PC-9 (cell line): ENCODE results near the gene IGLL5. TPM values are rescaled to one million over a fixed set of nuclear protein-coding genes. Genes with fewer than 3 reads are reported as not detected.

Experiments
- Bru-seq: library from RNA; stranded (reverse); fragments of 400-500 nt; gene quantifications from one replicate; lab custom pipeline; 2021; lab: Mats Ljungman, UMichigan
- BruChase-seq, 2 experiments: library from RNA; stranded (reverse); fragments of 400-500 nt; gene quantifications; one replicate each; lab custom pipeline; 2021; lab: Mats Ljungman, UMichigan
- BruUV-seq: library from RNA; stranded (reverse); fragments of 400-500 nt; replicated peaks from 2 replicates; lab custom pipeline; 2021; lab: Mats Ljungman, UMichigan
- CTCF ChIA-PET: fragments of 300-600 bp; sonication (Branson Sonifier 250); formaldehyde crosslinking; loops from one replicate; lab custom pipeline; 2022; ENCODE audit warnings: antibody characterized with exemption; lab: Charles Lee
- POLR2A ChIA-PET: fragments of 300-600 bp; sonication (Branson Sonifier 250); formaldehyde crosslinking; loops from one replicate; lab custom pipeline; 2022; ENCODE audit warnings: antibody characterized with exemption; ENCODE audit not compliant: unreplicated experiment; lab: Charles Lee
- DNase-seq, 2 experiments: peaks; one replicate each; pipeline versions ENCODE4 v3.0.0 to v3.0.0-alpha.2; 2015 to 2022; ENCODE audit warnings: mixed read lengths in 1 of 2
- H2AFZ ChIP-seq: fragments of 200-600 bp; sonication (generic); 2 replicates; pipeline ENCODE4 v1.8.1; 2017; ENCODE audit warnings: antibody characterized with exemption
- H3F3A ChIP-seq: fragments of 200-600 bp; sonication (generic); 2 replicates; pipeline ENCODE4 v1.8.1; 2017; ENCODE audit warnings: antibody characterized with exemption, mild to moderate bottlenecking, low read depth; ENCODE audit not compliant: insufficient read depth
- H3K27ac ChIP-seq: fragments of 200-600 bp; sonication (generic); 2 replicates; pipeline ENCODE4 v1.6.1; 2016; ENCODE audit warnings: mixed run types
- H3K27me3 ChIP-seq: fragments of 200-600 bp; sonication (generic); 2 replicates; pipeline ENCODE4 v1.6.1; 2016; ENCODE audit warnings: low read depth, mixed run types; ENCODE audit not compliant: insufficient read depth
- H3K36me3 ChIP-seq: fragments of 200-600 bp; sonication (generic); 2 replicates; pipeline ENCODE4 v1.6.1; 2016; ENCODE audit warnings: low read depth, mixed run types
- H3K4me1 ChIP-seq: fragments of 200-600 bp; sonication (generic); replicated peaks from 2 replicates; pipeline ENCODE4 v1.6.1; 2016; ENCODE audit warnings: mixed run types; ENCODE audit not compliant: insufficient read depth
- H3K4me2 ChIP-seq: fragments of 200-600 bp; sonication (generic); 2 replicates; pipeline ENCODE4 v1.6.1; 2017; ENCODE audit warnings: mixed run types
- H3K4me3 ChIP-seq: fragments of 200-600 bp; sonication (generic); 2 replicates; pipeline ENCODE4 v1.6.1; 2016; ENCODE audit warnings: mixed run types
- H3K79me2 ChIP-seq: fragments of 200-600 bp; sonication (generic); 2 replicates; pipeline ENCODE4 v1.6.1; 2017; ENCODE audit warnings: low read depth, mixed run types
- H3K9me2 ChIP-seq: fragments of 200-600 bp; sonication (generic); 2 replicates; pipeline ENCODE4 v1.8.1; 2017; ENCODE audit warnings: mild to moderate bottlenecking; ENCODE audit not compliant: insufficient read depth
- H3K9me3 ChIP-seq: fragments of 200-600 bp; sonication (generic); 2 replicates; pipeline ENCODE4 v1.8.1; 2016; ENCODE audit warnings: low read depth; ENCODE audit not compliant: insufficient read depth
- H4K20me1 ChIP-seq: fragments of 200-600 bp; sonication (generic); 2 replicates; pipeline ENCODE4 v1.8.1; 2017; ENCODE audit not compliant: insufficient read depth
- EZH2 ChIP-seq: fragments of 200-600 bp; sonication (generic); IDR thresholded peaks from 2 replicates; pipeline ENCODE4 v1.8.0; 2017; ENCODE audit warnings: antibody characterized with exemption, low read depth
- intact Hi-C: fragments of 100-400 bp; cut with micrococcal nuclease; formaldehyde crosslinking; loops from one replicate; pipeline ENCODE4 v1.10.0; 2022; ENCODE audit not compliant: unreplicated experiment
- long read RNA-seq: library from polyadenylated mRNA; stranded (forward); transcript quantifications from one replicate; pipeline ENCODE4 v2.0.0, GENCODE V29; 2022
- total RNA-seq: library from RNA; stranded (reverse); gene quantifications from 2 replicates; pipeline ENCODE4 v1.2.3, GENCODE V29; 2021
- TF ChIP-seq, protein P1 (sequence below): fragments of 200-600 bp; sonication (generic); conservative IDR thresholded peaks from 2 replicates; pipeline ENCODE4 v1.6.1; 2017; ENCODE audit warnings: mixed run types, antibody characterized with exemption, mild to moderate bottlenecking, moderate library complexity

Gene IGLL5
- total RNA-seq, result not detected in 2 replicates
- percentile 26 among the genes with signal in this experiment for Bru-seq, nascent RNA
- percentile 17 among the genes with signal in this experiment for BruChase-seq, experiment 1, labeled RNA remaining after a 2-hour chase
- percentile 21 among the genes with signal in this experiment for BruChase-seq, experiment 2, labeled RNA remaining after a 6-hour chase
- long read RNA-seq, result 0 reads

DNA sequence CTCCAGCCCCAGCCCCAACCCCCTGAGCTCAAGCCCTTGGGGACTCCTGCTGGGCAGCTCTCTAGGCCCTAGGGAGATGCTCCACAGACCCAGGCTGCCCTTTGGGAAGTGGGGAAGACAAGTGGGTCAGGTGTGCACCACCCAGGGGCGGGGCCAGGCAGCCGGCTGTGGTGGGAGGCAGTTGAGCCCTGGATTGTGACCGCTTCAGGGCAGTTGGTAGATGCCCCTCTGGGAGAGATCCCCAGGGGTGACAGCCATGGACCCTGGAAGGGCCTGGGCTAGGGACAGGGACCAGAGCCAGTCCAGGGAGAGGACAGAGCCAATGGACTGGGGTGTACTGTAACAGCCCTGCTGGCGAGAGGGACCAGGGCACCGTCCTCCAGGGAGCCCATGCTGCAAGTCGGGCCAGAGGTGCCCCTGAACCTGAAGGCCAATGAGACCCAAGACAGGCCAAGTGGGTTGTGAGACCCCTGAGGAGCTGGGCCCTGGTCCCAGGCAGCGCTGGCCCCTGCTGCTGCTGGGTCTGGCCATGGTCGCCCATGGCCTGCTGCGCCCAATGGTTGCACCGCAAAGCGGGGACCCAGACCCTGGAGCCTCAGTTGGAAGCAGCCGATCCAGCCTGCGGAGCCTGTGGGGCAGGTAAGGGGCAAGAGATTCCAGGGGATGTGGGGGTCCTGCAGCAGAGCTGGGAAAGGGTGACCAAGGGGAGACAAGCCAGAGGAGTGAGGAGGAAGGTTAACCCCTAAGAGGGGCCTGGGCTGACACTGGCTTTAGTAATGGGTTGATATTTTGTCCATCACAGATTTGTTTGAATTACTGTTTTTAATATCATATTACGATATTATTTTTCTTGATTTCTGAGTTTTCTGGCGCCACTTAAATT is at the start of gene IGLL5:
TSS of gene IGLL5 (plus strand) at position 196 of the 883 bp plus-strand sequence. CDS start at position 434, 238 bp downstream.
- ChIA-PET POLR2A (no interaction called here), CTCF (no interaction called here)
- no peaks in the 10 kb centered on the region for H3K4me1 ChIP-seq
- no peaks in the 10 kb centered on the region for H4K20me1 ChIP-seq
- no peak for TF ChIP-seq EZH2
- TF ChIP-seq, protein P1, sequence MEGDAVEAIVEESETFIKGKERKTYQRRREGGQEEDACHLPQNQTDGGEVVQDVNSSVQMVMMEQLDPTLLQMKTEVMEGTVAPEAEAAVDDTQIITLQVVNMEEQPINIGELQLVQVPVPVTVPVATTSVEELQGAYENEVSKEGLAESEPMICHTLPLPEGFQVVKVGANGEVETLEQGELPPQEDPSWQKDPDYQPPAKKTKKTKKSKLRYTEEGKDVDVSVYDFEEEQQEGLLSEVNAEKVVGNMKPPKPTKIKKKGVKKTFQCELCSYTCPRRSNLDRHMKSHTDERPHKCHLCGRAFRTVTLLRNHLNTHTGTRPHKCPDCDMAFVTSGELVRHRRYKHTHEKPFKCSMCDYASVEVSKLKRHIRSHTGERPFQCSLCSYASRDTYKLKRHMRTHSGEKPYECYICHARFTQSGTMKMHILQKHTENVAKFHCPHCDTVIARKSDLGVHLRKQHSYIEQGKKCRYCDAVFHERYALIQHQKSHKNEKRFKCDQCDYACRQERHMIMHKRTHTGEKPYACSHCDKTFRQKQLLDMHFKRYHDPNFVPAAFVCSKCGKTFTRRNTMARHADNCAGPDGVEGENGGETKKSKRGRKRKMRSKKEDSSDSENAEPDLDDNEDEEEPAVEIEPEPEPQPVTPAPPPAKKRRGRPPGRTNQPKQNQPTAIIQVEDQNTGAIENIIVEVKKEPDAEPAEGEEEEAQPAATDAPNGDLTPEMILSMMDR, result no peak
- no peak within 1 kb of the TSS for H3K4me3 ChIP-seq
- no peak within 1 kb of the TSS for H3K27ac ChIP-seq
- DNase-seq, result no peak
- no peaks in the 10 kb centered on the region for H3K9me3 ChIP-seq
- intact Hi-C loops, result no loop called here
- H3K4me2 ChIP-seq, result no peak within 1 kb of the TSS
- H3K36me3 ChIP-seq, result no peaks in the 10 kb centered on the region
- no peaks in the 10 kb centered on the region for H3K9me2 ChIP-seq
- peaks cover 71% of the 10 kb centered on the region for H3K27me3 ChIP-seq
- BruUV-seq, result no TSS peak
- no peaks in the 10 kb centered on the region for H3F3A ChIP-seq
- no peaks in the 10 kb centered on the region for H3K79me2 ChIP-seq
- H2AFZ ChIP-seq, result no peak within 1 kb of the TSS

DNA sequence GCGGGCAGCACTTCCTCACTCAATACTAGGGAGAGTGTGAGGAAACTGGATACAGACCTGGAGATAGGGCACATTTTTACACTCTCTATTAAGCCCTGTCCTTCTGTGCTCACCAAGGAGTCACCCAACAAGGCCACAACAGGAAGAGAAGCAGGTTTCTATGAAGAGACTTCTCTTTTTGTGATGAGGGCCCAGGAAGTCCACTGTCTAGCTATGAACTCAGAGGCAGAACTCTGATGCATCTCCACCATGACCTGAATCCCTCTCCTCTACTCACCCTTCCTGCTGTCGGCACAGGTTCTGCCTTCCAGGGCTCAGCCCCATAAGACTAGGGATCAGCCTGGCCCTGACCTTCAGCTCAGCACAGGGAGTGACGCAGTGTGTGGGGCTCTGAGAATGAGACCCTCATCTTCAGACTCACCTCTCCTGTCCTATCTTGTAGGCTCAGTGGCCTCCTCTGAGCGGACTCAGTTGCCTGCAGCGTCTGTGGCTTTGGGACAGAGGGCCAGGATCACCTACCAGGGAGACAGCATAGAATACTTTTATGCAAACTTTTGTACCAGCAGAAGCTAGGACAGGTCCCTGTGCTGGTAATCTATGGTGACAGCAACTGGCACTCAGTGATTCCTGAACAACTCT is 49.3 kb upstream of the IGLL5 start:
- peaks cover 2% of the 10 kb centered on the region; the same call in 1 of the 2 replicates for H4K20me1 ChIP-seq
- ChIA-PET POLR2A (no interaction called here), CTCF (no interaction called here)
- H3K9me2 ChIP-seq, result no peaks in the 10 kb centered on the region
- no peak overlapping the region for H3K4me2 ChIP-seq
- no peaks in the 10 kb centered on the region for H3K4me1 ChIP-seq
- no peaks in the 10 kb centered on the region for H3K36me3 ChIP-seq
- no peak overlapping the region for H3K27ac ChIP-seq
- intact Hi-C loops, result no loop called here
- H2AFZ ChIP-seq, result no peak overlapping the region
- H3K9me3 ChIP-seq, result no peaks in the 10 kb centered on the region
- BruUV-seq, result no TSS peak
- TF ChIP-seq, protein P1, result no peak
- TF ChIP-seq EZH2, result no peak
- peaks cover 46% of the 10 kb centered on the region for H3K27me3 ChIP-seq
- no peak for DNase-seq
- H3K79me2 ChIP-seq, result no peaks in the 10 kb centered on the region
- H3F3A ChIP-seq, result no peaks in the 10 kb centered on the region
- no peak overlapping the region for H3K4me3 ChIP-seq

DNA sequence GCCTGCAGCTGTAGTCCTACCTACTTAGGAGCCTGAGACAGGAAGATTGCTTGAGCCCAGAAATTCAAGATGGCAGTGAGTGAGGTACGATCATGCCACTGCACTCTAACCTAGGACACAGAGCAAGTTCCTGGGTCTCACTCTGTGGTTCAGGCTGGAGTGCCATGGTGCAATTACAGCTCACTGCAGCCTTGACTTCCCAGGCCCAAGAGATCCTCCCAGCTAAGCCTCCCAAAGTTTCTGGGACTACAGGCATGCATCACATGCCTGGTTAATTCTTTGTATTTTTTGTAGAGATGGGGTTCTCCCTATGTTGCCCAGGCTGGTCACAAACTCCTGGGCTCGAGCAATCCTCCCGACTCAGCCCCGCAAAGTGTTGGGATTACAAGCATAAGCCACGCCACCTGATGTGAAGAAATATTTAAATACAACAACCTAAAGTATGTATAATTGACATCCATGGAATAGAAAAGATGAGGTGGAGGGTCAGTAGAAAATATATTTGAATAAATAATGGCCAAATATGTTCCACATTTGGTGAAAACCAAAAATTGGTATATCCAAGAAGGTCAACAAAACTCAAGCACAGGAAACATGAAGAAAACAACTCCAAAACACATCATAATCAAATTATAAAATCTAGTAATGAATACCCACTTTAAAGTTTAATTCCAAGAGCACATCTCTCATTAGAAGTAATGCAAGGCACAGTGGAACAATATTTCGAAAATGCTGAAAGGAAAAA is 47.9 kb upstream of the IGLL5 start:
- H3K27me3 ChIP-seq, result peaks cover 42% of the 10 kb centered on the region
- no peaks in the 10 kb centered on the region for H3F3A ChIP-seq
- H3K27ac ChIP-seq, result no peak overlapping the region
- H3K36me3 ChIP-seq, result no peaks in the 10 kb centered on the region
- peaks cover 2% of the 10 kb centered on the region; the same call in 1 of the 2 replicates for H4K20me1 ChIP-seq
- H3K79me2 ChIP-seq, result no peaks in the 10 kb centered on the region
- H2AFZ ChIP-seq, result no peak overlapping the region
- H3K9me2 ChIP-seq, result no peaks in the 10 kb centered on the region
- ChIA-PET POLR2A (no interaction called here), CTCF (no interaction called here)
- no peaks in the 10 kb centered on the region for H3K9me3 ChIP-seq
- H3K4me1 ChIP-seq, result no peaks in the 10 kb centered on the region
- no TSS peak for BruUV-seq
- H3K4me2 ChIP-seq, result no peak overlapping the region
- no peak for TF ChIP-seq EZH2
- TF ChIP-seq, protein P1, result no peak
- DNase-seq, result no peak
- no peak overlapping the region for H3K4me3 ChIP-seq
- intact Hi-C loops, result no loop called here
